HUES64 (cell line): ENCODE data around the gene TPSD1.
"Not testable (repeated sequence)": the region's sequence is repeated elsewhere in the genome, so short reads cannot be mapped to it uniquely, and the experiment has no call there.

Experiments used
- H3K27ac ChIP-seq: 2 replicates; pipeline ENCODE4 v1.7.0; 2013; ENCODE audit warnings: low read depth, low read length, inconsistent platforms
- H3K27me3 ChIP-seq: 2 replicates; pipeline ENCODE4 v1.6.1; 2013; ENCODE audit warnings: mild to moderate bottlenecking, low read length; ENCODE audit not compliant: insufficient read depth
- H3K36me3 ChIP-seq: 2 replicates; pipeline ENCODE4 v1.6.1; 2013; ENCODE audit warnings: mild to moderate bottlenecking, low read length; ENCODE audit not compliant: insufficient read depth
- H3K4me1 ChIP-seq: 2 replicates; pipeline ENCODE4 v1.6.1; 2013; ENCODE audit warnings: mild to moderate bottlenecking, low read length, moderate library complexity; ENCODE audit not compliant: insufficient read depth
- H3K4me3 ChIP-seq: 2 replicates; pipeline ENCODE4 v1.5.1; 2013; ENCODE audit warnings: mild to moderate bottlenecking, low read length, moderate library complexity
- H3K9ac ChIP-seq: 2 replicates; pipeline ENCODE4 v1.6.1; 2013; ENCODE audit warnings: mild to moderate bottlenecking, low read depth, low read length
- H3K9me3 ChIP-seq: 2 replicates; pipeline ENCODE4 v1.6.1; 2013; ENCODE audit warnings: low read depth, low read length; ENCODE audit not compliant: insufficient read depth
- WGBS: fragments of 150-250, 120-280 bp; methylation state at CpG from one replicate; pipeline ENCODE4 v1.1.7; 2013; ENCODE audit warnings: missing lambda C conversion rate; 5-methylcytosine and 5-hydroxymethylcytosine counted together

TPSD1 gene

GRCh38 chr16:1287982-1288670, 32.3 kb downstream of the TPSD1 start:
- H3K36me3 ChIP-seq, result no peaks in the 10 kb centered on the region
- H3K27ac ChIP-seq, result no peak overlapping the region
- peaks cover 13% of the 10 kb centered on the region; the same call in 1 of the 2 replicates for H3K4me1 ChIP-seq
- H3K4me3 ChIP-seq, result no peak overlapping the region
- H3K9me3 ChIP-seq, result no peaks in the 10 kb centered on the region
- no peak overlapping the region for H3K9ac ChIP-seq
- H3K27me3 ChIP-seq, result peaks cover 50% of the 10 kb centered on the region
- WGBS, result 82% methylated on average over 40 of the region's 40 CpGs

GRCh38 chr16:1288813-1289476, 33.1 kb downstream of the TPSD1 start:
- H3K4me1 ChIP-seq, result 0 out of 2 replicates have a peak, but pooled peaks cover 7% of the 10 kb centered on the region
- H3K27ac ChIP-seq, result no peak overlapping the region
- no peak overlapping the region for H3K9ac ChIP-seq
- H3K9me3 ChIP-seq, result no peaks in the 10 kb centered on the region
- no peaks in the 10 kb centered on the region for H3K36me3 ChIP-seq
- 47% methylated on average over 17 of the region's 20 CpGs for WGBS
- peaks cover 48% of the 10 kb centered on the region for H3K27me3 ChIP-seq
- no peak overlapping the region; the same call in 1 of the 2 replicates for H3K4me3 ChIP-seq

GRCh38 chr16:1289477-1289866, 33.6 kb downstream of the TPSD1 start:
- H3K36me3 ChIP-seq, result no peaks in the 10 kb centered on the region
- WGBS, result 6% methylated on average over 16 of the region's 17 CpGs
- H3K9ac ChIP-seq, result no peak overlapping the region
- H3K4me3 ChIP-seq, result peak overlapping the region; percentile 52
- H3K27me3 ChIP-seq, result peaks cover 45% of the 10 kb centered on the region
- no peak overlapping the region for H3K27ac ChIP-seq
- no peaks in the 10 kb centered on the region for H3K9me3 ChIP-seq
- peaks cover 7% of the 10 kb centered on the region; the same call in 1 of the 2 replicates for H3K4me1 ChIP-seq

GRCh38 chr16:1290063-1290501, 34.2 kb downstream of the TPSD1 start:
- H3K9me3 ChIP-seq, result no peaks in the 10 kb centered on the region
- no peak overlapping the region for H3K9ac ChIP-seq
- 11% methylated on average over 22 of the region's 22 CpGs for WGBS
- peaks cover 45% of the 10 kb centered on the region for H3K27me3 ChIP-seq
- no peaks in the 10 kb centered on the region for H3K36me3 ChIP-seq
- H3K4me3 ChIP-seq, result peak overlapping the region; percentile 52
- H3K27ac ChIP-seq, result no peak overlapping the region
- H3K4me1 ChIP-seq, result peaks cover 7% of the 10 kb centered on the region; the same call in 1 of the 2 replicates

- Histone ChIP-seq H3K9ac (no peak overlapping the region; the same call in 1 of the 2 replicates), H3K4me3 (no peak overlapping the region), H3K4me1 (peaks cover 7% of the 10 kb centered on the region; the same call in 1 of the 2 replicates), H3K36me3 (no peaks in the 10 kb centered on the region), H3K27ac (no peak overlapping the region), H3K27me3 (peaks cover 45% of the 10 kb centered on the region), H3K9me3 (no peaks in the 10 kb centered on the region)
- WGBS, result 86% methylated on average over 26 of the region's 29 CpGs
Observed at GRCh38 chr16:1290860-1291575, 35.1 kb downstream of the TPSD1 start.

GRCh38 chr16:1291576-1291974, 35.7 kb downstream of the TPSD1 start:
- Histone ChIP-seq H3K4me3 (no peak overlapping the region), H3K36me3 (no peaks in the 10 kb centered on the region), H3K27me3 (peaks cover 45% of the 10 kb centered on the region), H3K4me1 (peaks cover 7% of the 10 kb centered on the region; the same call in 1 of the 2 replicates), H3K9ac (no peak overlapping the region), H3K27ac (no peak overlapping the region), H3K9me3 (no peaks in the 10 kb centered on the region)
- WGBS, result 76% methylated on average over 17 of the region's 17 CpGs

- H3K27me3 ChIP-seq, result peaks cover 45% of the 10 kb centered on the region
- H3K36me3 ChIP-seq, H3K9me3 ChIP-seq, H3K4me3 ChIP-seq, H3K4me1 ChIP-seq, H3K27ac ChIP-seq, H3K9ac ChIP-seq: not testable (repeated sequence)
- WGBS, result 93% methylated on average over 5 of the region's 6 CpGs
Observed at GRCh38 chr16:1292208-1292607, 36.3 kb downstream of the TPSD1 start.

- H3K36me3 ChIP-seq, H3K4me1 ChIP-seq, H3K4me3 ChIP-seq, H3K9ac ChIP-seq, H3K27ac ChIP-seq, H3K9me3 ChIP-seq: not testable (repeated sequence)
- 86% methylated on average over 8 of the region's 8 CpGs for WGBS
- H3K27me3 ChIP-seq, result peaks cover 41% of the 10 kb centered on the region
Observed at GRCh38 chr16:1292808-1293207, 36.9 kb downstream of the TPSD1 start.

- Histone ChIP-seq H3K9ac (no peak overlapping the region), H3K27ac (no peak overlapping the region), H3K4me3 (no peak overlapping the region), H3K9me3 (no peaks in the 10 kb centered on the region), H3K36me3 (no peaks in the 10 kb centered on the region), H3K27me3 (peaks cover 29% of the 10 kb centered on the region), H3K4me1 (peaks cover 7% of the 10 kb centered on the region; the same call in 1 of the 2 replicates)
- WGBS, result 88% methylated on average over 11 of the region's 11 CpGs
Observed at GRCh38 chr16:1293921-1294656, 38.2 kb downstream of the TPSD1 start.

- no peaks in the 10 kb centered on the region for H3K9me3 ChIP-seq
- no peak overlapping the region for H3K27ac ChIP-seq
- 39% methylated on average over 5 of the region's 5 CpGs for WGBS
- H3K4me1 ChIP-seq, result peaks cover 2% of the 10 kb centered on the region; the same call in 1 of the 2 replicates
- no peaks in the 10 kb centered on the region for H3K36me3 ChIP-seq
- H3K4me3 ChIP-seq, result no peak overlapping the region
- no peak overlapping the region for H3K9ac ChIP-seq
- H3K27me3 ChIP-seq, result peaks cover 17% of the 10 kb centered on the region
Observed at GRCh38 chr16:1295465-1295864, 39.6 kb downstream of the TPSD1 start.

- H3K27ac ChIP-seq, H3K36me3 ChIP-seq, H3K4me1 ChIP-seq, H3K9me3 ChIP-seq, H3K9ac ChIP-seq, H3K4me3 ChIP-seq, H3K27me3 ChIP-seq: not testable (repeated sequence)
- WGBS, result 92% methylated on average over 8 of the region's 8 CpGs
Observed at GRCh38 chr16:1296688-1297017, 40.8 kb downstream of the TPSD1 start.
